Cardiac muscle cell (in vitro differentiated cells and primary cell): ENCODE measurements around the gene IPO11. TPM values are rescaled to one million over a fixed set of nuclear protein-coding genes. Genes with fewer than 3 reads are reported as not detected.
"Not testable (repeated sequence)": the region's sequence is repeated elsewhere in the genome, so short reads cannot be mapped to it uniquely, and the experiment has no call there.

Source experiments
- DNase-seq, 2 donors: peaks; one replicate each; pipeline versions ENCODE4 v3.0.0 to v3.0.0-alpha.2; 2010 to 2017; ENCODE audit warnings: low read depth in 1 of 2, low spot score in 1 of 2
- H3K27ac ChIP-seq: fragments of 200-600 bp; sonication (generic); 2 replicates; pipeline ENCODE4 v1.5.1; 2016
- H3K27me3 ChIP-seq: fragments of 200-600 bp; sonication (generic); 2 replicates; pipeline ENCODE4 v1.6.0; 2016; ENCODE audit warnings: control low read depth
- H3K36me3 ChIP-seq: fragments of 200-600 bp; sonication (generic); 2 replicates; pipeline ENCODE4 v1.5.1; 2016; ENCODE audit warnings: control low read depth
- H3K4me1 ChIP-seq: fragments of 200-600 bp; sonication (generic); 2 replicates; pipeline ENCODE4 v1.8.1; 2017; ENCODE audit warnings: low read depth, mild to moderate bottlenecking, mixed run types
- H3K4me3 ChIP-seq: fragments of 200-600 bp; sonication (generic); 2 replicates; pipeline ENCODE4 v1.5.1; 2016; ENCODE audit warnings: mild to moderate bottlenecking
- H3K9me3 ChIP-seq: fragments of 200-600 bp; sonication (generic); 2 replicates; pipeline ENCODE4 v1.5.1; 2017; ENCODE audit warnings: low read depth, mild to moderate bottlenecking, control low read depth
- polyA plus RNA-seq: library from polyadenylated mRNA; unstranded; fragments of >200 nt; fragmentation: Nextera tagmentation; extraction: Ambion mirVana; gene quantifications from 2 replicates; pipeline ENCODE4 v1.2.1, GENCODE V29; 2016
- total RNA-seq: library from RNA; depleted of rRNA; stranded (reverse); fragments of >200 nt; gene quantifications from 2 replicates; pipeline ENCODE4 v1.2.3, GENCODE V29; 2016
- TF ChIP-seq, protein P1 (sequence below): IDR thresholded peaks from 2 replicates; pipeline ENCODE4 v1.5.1; 2012; ENCODE audit warnings: low read depth, mild to moderate bottlenecking, low read length

Gene IPO11
- total and polyA plus RNA-seq, 2 experiments from 2014 or later, result 11.6 to 17.9 TPM

DNA sequence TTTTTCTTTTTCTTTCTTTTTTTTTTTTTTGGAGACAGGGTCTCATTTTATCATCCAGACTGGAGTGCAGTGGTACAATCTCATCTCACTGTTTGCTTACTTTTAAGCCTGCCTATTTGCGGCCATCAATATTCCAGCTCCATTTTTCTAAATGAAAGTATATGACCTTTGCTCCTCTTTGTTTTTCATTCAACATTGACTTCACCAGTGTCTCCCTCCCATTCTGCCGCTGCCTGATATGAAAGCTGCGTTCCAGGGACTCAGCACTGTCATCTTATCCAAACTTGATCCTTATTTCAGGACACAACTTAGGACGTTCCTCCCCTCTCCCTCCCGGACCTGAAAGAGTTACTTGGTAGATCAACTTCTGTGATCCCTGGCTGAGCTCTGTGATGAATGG lies 239.7 kb downstream of the IPO11 start:
- no peak overlapping the region for H3K4me3 ChIP-seq
- H3K27me3 ChIP-seq, result no peaks in the 10 kb centered on the region
- no peaks in the 10 kb centered on the region for H3K36me3 ChIP-seq
- no peak overlapping the region for H3K27ac ChIP-seq
- H3K9me3 ChIP-seq, result no peaks in the 10 kb centered on the region
- no peaks in the 10 kb centered on the region for H3K4me1 ChIP-seq
- TF ChIP-seq, protein P1, sequence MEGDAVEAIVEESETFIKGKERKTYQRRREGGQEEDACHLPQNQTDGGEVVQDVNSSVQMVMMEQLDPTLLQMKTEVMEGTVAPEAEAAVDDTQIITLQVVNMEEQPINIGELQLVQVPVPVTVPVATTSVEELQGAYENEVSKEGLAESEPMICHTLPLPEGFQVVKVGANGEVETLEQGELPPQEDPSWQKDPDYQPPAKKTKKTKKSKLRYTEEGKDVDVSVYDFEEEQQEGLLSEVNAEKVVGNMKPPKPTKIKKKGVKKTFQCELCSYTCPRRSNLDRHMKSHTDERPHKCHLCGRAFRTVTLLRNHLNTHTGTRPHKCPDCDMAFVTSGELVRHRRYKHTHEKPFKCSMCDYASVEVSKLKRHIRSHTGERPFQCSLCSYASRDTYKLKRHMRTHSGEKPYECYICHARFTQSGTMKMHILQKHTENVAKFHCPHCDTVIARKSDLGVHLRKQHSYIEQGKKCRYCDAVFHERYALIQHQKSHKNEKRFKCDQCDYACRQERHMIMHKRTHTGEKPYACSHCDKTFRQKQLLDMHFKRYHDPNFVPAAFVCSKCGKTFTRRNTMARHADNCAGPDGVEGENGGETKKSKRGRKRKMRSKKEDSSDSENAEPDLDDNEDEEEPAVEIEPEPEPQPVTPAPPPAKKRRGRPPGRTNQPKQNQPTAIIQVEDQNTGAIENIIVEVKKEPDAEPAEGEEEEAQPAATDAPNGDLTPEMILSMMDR, result no peak
- DNase-seq, result no peak

GRCh38 chr5:62653001-62653863 lies 240.7 kb downstream of the IPO11 start:
- no peaks in the 10 kb centered on the region for H3K4me1 ChIP-seq
- H3K27ac ChIP-seq, result no peak overlapping the region
- H3K36me3 ChIP-seq, result no peaks in the 10 kb centered on the region
- no peaks in the 10 kb centered on the region for H3K27me3 ChIP-seq
- peak in 1 of 2 donors; percentile 36 for DNase-seq
- no peak overlapping the region for H3K4me3 ChIP-seq
- TF ChIP-seq, protein P1, result no peak
- no peaks in the 10 kb centered on the region for H3K9me3 ChIP-seq

GRCh38 chr5:62653864-62654575 lies 241.5 kb downstream of the IPO11 start:
- no peaks in the 10 kb centered on the region for H3K36me3 ChIP-seq
- no peaks in the 10 kb centered on the region for H3K27me3 ChIP-seq
- no peaks in the 10 kb centered on the region for H3K4me1 ChIP-seq
- TF ChIP-seq, protein P1, result no peak
- H3K9me3 ChIP-seq, result no peaks in the 10 kb centered on the region
- no peak overlapping the region for H3K27ac ChIP-seq
- DNase-seq, result no peak
- no peak overlapping the region for H3K4me3 ChIP-seq

DNA sequence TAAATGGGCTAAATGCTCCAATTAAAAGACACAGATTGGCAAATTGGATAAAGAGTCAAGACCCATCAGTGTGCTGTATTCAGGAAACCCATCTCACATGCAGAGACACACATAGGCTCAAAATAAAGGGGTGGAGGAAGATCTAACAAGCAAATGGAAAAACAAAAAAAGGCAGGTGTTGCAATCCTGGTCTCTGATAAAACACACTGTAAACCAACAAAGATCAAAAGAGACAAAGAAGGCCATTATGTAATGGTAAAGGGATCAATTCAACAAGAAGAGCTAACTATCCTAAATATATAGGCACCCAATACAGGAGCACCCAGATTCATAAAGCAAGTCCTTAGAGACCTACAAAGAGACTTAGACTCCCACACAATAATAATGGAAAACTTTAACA lies 245.2 kb downstream of the IPO11 start:
- H3K4me3 ChIP-seq, H3K27me3 ChIP-seq, DNase-seq, H3K9me3 ChIP-seq, H3K36me3 ChIP-seq, H3K27ac ChIP-seq, H3K4me1 ChIP-seq: not testable (repeated sequence)

DNA sequence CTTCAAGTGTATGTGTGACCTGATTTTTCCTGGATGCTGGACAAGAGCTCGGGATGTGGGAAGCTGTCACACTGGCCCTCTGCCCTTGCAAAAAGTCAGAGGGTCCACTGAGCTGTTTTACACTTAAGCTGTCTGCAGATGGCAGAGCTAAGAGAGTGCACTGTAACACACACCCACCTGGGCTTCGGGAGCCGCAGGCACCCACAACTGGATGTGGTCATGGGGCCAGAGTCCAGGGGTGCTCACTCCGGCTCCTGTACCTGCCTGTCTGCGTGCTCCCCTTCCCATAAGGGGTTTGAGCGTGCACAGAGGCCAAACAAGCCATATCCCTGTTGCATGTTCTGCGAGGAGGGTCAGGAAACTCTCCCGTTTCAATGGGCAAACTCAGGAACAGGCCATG lies 248.6 kb downstream of the IPO11 start:
- no peaks in the 10 kb centered on the region for H3K27me3 ChIP-seq
- H3K4me1 ChIP-seq, result no peaks in the 10 kb centered on the region
- DNase-seq, result no peak
- no peak overlapping the region for H3K27ac ChIP-seq
- H3K36me3 ChIP-seq, result no peaks in the 10 kb centered on the region
- H3K9me3 ChIP-seq, result no peaks in the 10 kb centered on the region
- TF ChIP-seq, protein P1, result no peak
- no peak overlapping the region for H3K4me3 ChIP-seq

DNA sequence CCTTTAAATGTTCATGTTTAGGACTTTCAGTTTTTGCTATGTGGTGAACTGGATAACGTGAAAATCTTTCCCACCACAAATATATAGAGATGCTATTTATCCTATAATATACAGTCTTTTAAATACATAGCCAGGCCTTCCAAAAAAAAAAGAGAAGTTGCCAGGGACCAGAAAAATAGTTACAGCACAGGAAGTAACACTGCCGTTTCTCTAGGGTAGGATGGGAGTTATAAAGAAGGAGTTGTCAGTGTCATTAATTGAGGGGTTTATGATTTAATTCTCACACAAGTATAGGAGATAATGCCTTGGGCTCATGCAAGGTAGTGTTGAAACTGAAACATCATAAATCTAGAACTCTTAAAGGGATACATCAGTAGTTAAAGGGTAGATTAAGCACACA lies 250.0 kb downstream of the IPO11 start:
- TF ChIP-seq, protein P1, result no peak
- Histone ChIP-seq H3K36me3 (no peaks in the 10 kb centered on the region), H3K4me1 (no peaks in the 10 kb centered on the region), H3K4me3 (no peak overlapping the region), H3K27me3 (no peaks in the 10 kb centered on the region), H3K27ac (no peak overlapping the region), H3K9me3 (no peaks in the 10 kb centered on the region)
- DNase-seq, result no peak
